Measurements from ENCODE around the gene GALNT7. TPM values are rescaled to one million over a fixed set of nuclear protein-coding genes. Genes with fewer than 3 reads are reported as not detected.

GALNT7 gene
- total and polyA plus RNA-seq, 2 of the 13 experiments (the other 11 are each of a cell fraction or from before 2014, with no cell fraction given) = 0.08 to 0.13 TPM

DNA sequence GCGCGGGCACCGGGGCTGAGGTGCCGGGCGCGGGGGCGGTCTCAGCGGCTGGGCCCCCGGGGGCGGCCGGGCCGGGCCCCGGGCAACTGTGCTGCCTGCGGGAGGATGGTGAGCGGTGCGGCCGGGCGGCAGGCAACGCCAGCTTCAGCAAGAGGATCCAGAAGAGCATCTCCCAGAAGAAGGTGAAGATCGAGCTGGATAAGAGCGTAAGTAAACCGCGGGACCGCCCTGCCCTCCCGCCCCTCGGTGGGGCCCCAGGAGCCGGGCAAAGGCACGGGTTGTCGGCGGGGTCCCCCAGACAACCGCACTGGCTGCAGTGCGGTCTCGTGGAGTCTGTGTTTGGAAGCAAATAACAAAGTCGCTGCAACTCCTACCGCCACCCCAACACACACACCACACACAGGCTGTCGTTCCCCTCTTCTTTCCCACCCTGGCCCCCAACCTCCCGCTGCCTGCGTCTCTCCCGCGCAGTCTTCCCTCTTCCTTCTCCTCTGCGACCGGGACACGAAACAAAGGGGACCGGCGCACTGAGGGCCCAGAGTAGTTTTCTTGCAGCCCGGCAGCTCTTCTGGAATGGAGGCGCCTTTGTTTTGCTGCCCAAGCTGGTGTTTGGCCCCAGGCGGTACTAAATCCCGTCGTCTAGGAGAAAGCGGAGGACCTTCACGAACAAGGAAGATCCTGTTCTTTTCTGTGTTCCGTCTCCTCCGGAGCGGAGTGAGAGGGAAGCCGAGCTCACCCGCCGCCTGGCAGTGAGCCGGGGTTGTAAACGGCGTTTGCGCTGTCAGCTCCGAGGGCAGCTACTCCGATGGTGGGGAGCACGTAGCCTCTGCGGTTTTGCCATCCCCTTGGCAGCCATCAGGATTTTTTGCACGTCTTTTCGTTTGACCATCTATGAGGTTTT is 202.9 kb downstream of the GALNT7 start (continued):
- TF ChIP-seq, protein P1, sequence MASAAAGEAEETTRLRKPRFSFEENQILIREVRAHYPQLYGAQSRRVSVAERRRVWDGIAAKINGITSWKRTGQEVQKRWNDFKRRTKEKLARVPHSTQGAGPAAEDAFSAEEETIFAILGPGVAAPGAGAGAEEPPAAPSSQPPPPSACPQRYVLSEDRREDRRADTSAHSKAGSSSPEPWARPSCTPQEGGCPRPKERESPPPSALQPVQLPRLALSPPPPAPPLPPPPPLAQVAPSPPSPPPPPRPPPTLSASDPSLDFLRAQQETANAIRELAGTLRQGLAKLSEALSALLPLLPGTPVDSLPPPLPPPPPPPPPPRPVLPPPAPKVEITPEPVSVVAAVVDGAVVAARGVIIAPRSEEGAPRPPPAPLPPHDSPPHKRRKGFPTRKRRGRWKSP (CRISPR knock-in tag; IDR thresholded peaks at IDR 0.05) = peak; percentile 56; the same call in 1 of the 2 replicates
- TF ChIP-seq ZNF580 (CRISPR knock-in tag; IDR thresholded peaks at IDR 0.05; ENCODE audit: borderline replicate concordance, low read depth) = peak; percentile 58; the same call in 1 of the 2 replicates
- TF ChIP-seq ZNF225 (CRISPR knock-in tag; IDR thresholded peaks at IDR 0.05) = peak; percentile 57; the same call in 1 of the 2 replicates
- TF ChIP-seq CBX2 (IDR thresholded peaks at IDR 0.05; ENCODE audit: low read depth, low read length) = no peak
- TF ChIP-seq CBX2 (CRISPR knock-in tag; IDR thresholded peaks at IDR 0.05; ENCODE audit: low read depth) = no peak
- TF ChIP-seq HNRNPLL (IDR thresholded peaks at IDR 0.05; ENCODE audit: low read depth, low read length, poor library complexity, severe bottlenecking) = peak; percentile 95
- TF ChIP-seq SIX1 (CRISPR knock-in tag; IDR thresholded peaks at IDR 0.05; ENCODE audit: borderline replicate concordance) = 0 out of 2 replicates have a peak, but pooled peaks have one; percentile 20
- TF ChIP-seq, protein P2, sequence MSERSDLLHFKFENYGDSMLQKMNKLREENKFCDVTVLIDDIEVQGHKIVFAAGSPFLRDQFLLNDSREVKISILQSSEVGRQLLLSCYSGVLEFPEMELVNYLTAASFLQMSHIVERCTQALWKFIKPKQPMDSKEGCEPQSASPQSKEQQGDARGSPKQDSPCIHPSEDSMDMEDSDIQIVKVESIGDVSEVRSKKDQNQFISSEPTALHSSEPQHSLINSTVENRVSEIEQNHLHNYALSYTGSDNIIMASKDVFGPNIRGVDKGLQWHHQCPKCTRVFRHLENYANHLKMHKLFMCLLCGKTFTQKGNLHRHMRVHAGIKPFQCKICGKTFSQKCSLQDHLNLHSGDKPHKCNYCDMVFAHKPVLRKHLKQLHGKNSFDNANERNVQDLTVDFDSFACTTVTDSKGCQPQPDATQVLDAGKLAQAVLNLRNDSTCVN (CRISPR knock-in tag; IDR thresholded peaks at IDR 0.05; ENCODE audit: borderline replicate concordance) = 0 out of 2 replicates have a peak, but pooled peaks have one; percentile 36
- no peak for TF ChIP-seq ZNF776 (CRISPR knock-in tag; IDR thresholded peaks at IDR 0.05)
- TF ChIP-seq ASH2L (IDR thresholded peaks at IDR 0.05; ENCODE audit: insufficient read length, low read depth, low read length) = peak; percentile 73
- TF ChIP-seq, protein P3, sequence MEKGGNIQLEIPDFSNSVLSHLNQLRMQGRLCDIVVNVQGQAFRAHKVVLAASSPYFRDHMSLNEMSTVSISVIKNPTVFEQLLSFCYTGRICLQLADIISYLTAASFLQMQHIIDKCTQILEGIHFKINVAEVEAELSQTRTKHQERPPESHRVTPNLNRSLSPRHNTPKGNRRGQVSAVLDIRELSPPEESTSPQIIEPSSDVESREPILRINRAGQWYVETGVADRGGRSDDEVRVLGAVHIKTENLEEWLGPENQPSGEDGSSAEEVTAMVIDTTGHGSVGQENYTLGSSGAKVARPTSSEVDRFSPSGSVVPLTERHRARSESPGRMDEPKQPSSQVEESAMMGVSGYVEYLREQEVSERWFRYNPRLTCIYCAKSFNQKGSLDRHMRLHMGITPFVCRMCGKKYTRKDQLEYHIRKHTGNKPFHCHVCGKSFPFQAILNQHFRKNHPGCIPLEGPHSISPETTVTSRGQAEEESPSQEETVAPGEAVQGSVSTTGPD (CRISPR knock-in tag; IDR thresholded peaks at IDR 0.05) = 0 out of 2 replicates have a peak, but pooled peaks have one; percentile 22
- TF ChIP-seq, protein P4, sequence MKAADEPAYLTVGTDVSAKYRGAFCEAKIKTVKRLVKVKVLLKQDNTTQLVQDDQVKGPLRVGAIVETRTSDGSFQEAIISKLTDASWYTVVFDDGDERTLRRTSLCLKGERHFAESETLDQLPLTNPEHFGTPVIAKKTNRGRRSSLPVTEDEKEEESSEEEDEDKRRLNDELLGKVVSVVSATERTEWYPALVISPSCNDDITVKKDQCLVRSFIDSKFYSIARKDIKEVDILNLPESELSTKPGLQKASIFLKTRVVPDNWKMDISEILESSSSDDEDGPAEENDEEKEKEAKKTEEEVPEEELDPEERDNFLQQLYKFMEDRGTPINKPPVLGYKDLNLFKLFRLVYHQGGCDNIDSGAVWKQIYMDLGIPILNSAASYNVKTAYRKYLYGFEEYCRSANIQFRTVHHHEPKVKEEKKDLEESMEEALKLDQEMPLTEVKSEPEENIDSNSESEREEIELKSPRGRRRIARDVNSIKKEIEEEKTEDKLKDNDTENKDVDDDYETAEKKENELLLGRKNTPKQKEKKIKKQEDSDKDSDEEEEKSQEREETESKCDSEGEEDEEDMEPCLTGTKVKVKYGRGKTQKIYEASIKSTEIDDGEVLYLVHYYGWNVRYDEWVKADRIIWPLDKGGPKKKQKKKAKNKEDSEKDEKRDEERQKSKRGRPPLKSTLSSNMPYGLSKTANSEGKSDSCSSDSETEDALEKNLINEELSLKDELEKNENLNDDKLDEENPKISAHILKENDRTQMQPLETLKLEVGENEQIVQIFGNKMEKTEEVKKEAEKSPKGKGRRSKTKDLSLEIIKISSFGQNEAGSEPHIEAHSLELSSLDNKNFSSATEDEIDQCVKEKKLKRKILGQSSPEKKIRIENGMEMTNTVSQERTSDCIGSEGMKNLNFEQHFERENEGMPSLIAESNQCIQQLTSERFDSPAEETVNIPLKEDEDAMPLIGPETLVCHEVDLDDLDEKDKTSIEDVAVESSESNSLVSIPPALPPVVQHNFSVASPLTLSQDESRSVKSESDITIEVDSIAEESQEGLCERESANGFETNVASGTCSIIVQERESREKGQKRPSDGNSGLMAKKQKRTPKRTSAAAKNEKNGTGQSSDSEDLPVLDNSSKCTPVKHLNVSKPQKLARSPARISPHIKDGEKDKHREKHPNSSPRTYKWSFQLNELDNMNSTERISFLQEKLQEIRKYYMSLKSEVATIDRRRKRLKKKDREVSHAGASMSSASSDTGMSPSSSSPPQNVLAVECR (CRISPR knock-in tag; IDR thresholded peaks at IDR 0.05; ENCODE audit: borderline replicate concordance) = peak; percentile 57; the same call in 1 of the 2 replicates
- TF ChIP-seq ZNF629 (CRISPR knock-in tag; conservative IDR thresholded peaks at IDR 0.05) = 0 out of 2 replicates have a peak, but pooled peaks have one; percentile 14
- TF ChIP-seq KMT2B (CRISPR knock-in tag; IDR thresholded peaks at IDR 0.05) = peak; percentile 56

All from HepG2 (cell line).